Activated naive CD8-positive, alpha-beta T cell treated with anti-CD3 and anti-CD28 coated beads, Interleukin-2, amount 10 ng/mL, durations not matched to agents 7 days and 5 days (primary cell): ENCODE results near the gene MNAT1. TPM values are rescaled to one million over a fixed set of nuclear protein-coding genes. Genes with fewer than 3 reads are reported as not detected.

Experiments
- total RNA-seq, 2 experiments: library from RNA; stranded (reverse); gene quantifications; one replicate each; pipeline ENCODE4 v1.2.3, GENCODE V29; 2021

MNAT1 gene
- total RNA-seq, 2 experiments from 2014 or later, result 33.5 to 33.9 TPM

Other genes starting within 250 kb of the MNAT1 start
- gene C14orf39, start 248.7 kb upstream of the MNAT1 start, total RNA-seq, result not detected
- not detected for gene SIX6, start 225.6 kb upstream of the MNAT1 start, total RNA-seq
- gene SIX1, start 85.3 kb upstream of the MNAT1 start, total RNA-seq, result not detected
- under 1 TPM in 1 of 2 experiments, not detected in 1; 0.17 TPM for gene SIX4, start 10.4 kb upstream of the MNAT1 start, total RNA-seq
- gene TRMT5, start 246.3 kb downstream of the MNAT1 start, total RNA-seq, result 1 to 10 TPM; 7.6 TPM
- gene SLC38A6, start 246.5 kb downstream of the MNAT1 start, total RNA-seq, result 10 to 100 TPM; 10.1 to 12.0 TPM